Tibial nerve (tissue), 3 donors: Measurements from ENCODE around the gene RIBC2.

Experiments used
- POLR2A ChIP-seq, 2 donors: fragments of 450-650 bp; IDR thresholded peaks; one replicate each; pipeline ENCODE4 v1.6.1; 2017; ENCODE audit warnings: antibody characterized with exemption in 2 of 2, mild to moderate bottlenecking in 2 of 2, moderate library complexity in 2 of 2
- TF ChIP-seq, protein P1 (sequence below), 5 experiments: fragments of 200-600 bp in 3 of 5; fragments of 450-650 bp in 2 of 5; sonication (generic) in 3 of 5; IDR thresholded peaks; one replicate each; pipeline ENCODE4 v1.5.1; 2016 to 2019; ENCODE audit warnings: antibody characterized with exemption in 5 of 5, mild to moderate bottlenecking in 3 of 5, moderate library complexity in 2 of 5

DNA sequence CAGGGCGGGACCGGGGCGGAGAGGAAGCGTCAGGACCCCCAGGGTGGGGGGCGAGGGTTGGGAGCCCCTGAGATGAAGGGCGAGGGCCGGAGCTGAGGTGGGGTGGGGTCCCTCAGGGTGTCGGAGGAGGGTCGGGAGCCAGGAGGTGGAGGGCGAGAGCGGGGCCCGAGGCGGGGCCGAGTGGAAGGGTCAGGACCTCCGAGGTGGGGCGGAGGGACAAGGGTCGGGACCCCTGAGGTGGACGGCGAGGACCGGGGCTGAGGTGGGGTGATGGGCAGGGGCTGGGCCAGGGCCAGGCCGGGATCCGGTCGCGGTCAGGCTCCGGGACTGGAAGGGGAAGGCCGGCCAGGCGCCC is 503 bp upstream of the RIBC2 start:
- TF ChIP-seq POLR2A (IDR thresholded peaks at IDR 0.05): no peak
- TF ChIP-seq, protein P1, sequence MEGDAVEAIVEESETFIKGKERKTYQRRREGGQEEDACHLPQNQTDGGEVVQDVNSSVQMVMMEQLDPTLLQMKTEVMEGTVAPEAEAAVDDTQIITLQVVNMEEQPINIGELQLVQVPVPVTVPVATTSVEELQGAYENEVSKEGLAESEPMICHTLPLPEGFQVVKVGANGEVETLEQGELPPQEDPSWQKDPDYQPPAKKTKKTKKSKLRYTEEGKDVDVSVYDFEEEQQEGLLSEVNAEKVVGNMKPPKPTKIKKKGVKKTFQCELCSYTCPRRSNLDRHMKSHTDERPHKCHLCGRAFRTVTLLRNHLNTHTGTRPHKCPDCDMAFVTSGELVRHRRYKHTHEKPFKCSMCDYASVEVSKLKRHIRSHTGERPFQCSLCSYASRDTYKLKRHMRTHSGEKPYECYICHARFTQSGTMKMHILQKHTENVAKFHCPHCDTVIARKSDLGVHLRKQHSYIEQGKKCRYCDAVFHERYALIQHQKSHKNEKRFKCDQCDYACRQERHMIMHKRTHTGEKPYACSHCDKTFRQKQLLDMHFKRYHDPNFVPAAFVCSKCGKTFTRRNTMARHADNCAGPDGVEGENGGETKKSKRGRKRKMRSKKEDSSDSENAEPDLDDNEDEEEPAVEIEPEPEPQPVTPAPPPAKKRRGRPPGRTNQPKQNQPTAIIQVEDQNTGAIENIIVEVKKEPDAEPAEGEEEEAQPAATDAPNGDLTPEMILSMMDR (IDR thresholded peaks at IDR 0.05): no peak
